ENCODE results near the gene XRN2. TPM values are rescaled to one million over a fixed set of nuclear protein-coding genes. Genes with fewer than 3 reads are reported as not detected.
"Not testable (repeated sequence)": the region's sequence is repeated elsewhere in the genome, so short reads cannot be mapped to it uniquely, and the experiment has no call there.

The XRN2 gene
- total RNA-seq, 2 experiments from 2014 or later = 48.5 to 48.9 TPM

DNA sequence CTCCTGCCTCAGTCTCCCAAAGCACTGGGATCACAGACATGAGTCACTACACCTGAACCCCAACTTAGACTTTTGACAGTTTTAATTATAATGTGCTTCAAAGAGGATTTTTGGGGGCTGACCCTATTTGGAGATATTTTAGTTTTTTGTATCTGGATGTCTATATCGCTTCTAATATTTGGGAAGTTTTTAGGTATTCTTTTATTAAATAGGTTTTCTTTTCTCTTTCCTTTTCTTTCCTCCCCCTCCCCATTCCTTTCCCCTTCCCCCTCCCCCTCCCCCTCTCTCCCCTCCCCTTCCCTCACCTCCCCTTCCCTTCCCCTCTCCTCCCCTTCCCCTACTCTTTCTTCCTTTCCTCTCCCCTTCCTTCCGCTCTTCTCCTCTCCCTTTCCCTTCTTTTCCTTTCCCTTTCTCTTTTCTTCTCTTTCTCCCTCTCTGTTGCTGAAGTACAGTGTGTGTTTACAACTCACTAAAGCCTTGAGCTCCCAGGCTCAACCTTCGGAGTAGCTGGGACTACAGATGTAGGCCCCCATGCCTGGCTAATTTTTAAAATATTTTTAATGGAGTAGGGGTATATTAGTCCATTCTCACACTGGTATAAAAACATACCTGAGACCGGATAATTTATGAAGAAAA lies 118.6 kb downstream of the XRN2 start:
- TF ChIP-seq, protein P1, sequence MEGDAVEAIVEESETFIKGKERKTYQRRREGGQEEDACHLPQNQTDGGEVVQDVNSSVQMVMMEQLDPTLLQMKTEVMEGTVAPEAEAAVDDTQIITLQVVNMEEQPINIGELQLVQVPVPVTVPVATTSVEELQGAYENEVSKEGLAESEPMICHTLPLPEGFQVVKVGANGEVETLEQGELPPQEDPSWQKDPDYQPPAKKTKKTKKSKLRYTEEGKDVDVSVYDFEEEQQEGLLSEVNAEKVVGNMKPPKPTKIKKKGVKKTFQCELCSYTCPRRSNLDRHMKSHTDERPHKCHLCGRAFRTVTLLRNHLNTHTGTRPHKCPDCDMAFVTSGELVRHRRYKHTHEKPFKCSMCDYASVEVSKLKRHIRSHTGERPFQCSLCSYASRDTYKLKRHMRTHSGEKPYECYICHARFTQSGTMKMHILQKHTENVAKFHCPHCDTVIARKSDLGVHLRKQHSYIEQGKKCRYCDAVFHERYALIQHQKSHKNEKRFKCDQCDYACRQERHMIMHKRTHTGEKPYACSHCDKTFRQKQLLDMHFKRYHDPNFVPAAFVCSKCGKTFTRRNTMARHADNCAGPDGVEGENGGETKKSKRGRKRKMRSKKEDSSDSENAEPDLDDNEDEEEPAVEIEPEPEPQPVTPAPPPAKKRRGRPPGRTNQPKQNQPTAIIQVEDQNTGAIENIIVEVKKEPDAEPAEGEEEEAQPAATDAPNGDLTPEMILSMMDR (IDR thresholded peaks at IDR 0.05) = no peak
- no peaks in the 10 kb centered on the region for H3K4me1 ChIP-seq (ENCODE audit: insufficient read depth, low read length)
- H3K27me3 ChIP-seq (ENCODE audit: control insufficient read depth in 1 of 2, insufficient read depth in 2 of 2, low read length in 2 of 2) = peaks cover 0 to 2% of the 10 kb centered on the region in 2 experiments
- H3K36me3 ChIP-seq (ENCODE audit: insufficient read depth, low read length) = no peaks in the 10 kb centered on the region
- H3K27ac ChIP-seq (ENCODE audit: low read depth in 1 of 2, low read length in 2 of 2) = no peak overlapping the region
- POLR2A ChIA-PET = no interaction called here
- H3K4me1 Mint-ChIP-seq (ENCODE audit: low read depth) = no peaks in the 10 kb centered on the region
- DNase-seq (no peak), ATAC-seq (ENCODE audit: poor library complexity) (no peak)
- H3K36me3 Mint-ChIP-seq (ENCODE audit: low read depth) = peaks cover 22% of the 10 kb centered on the region
- peaks cover 25 to 45% of the 10 kb centered on the region in 2 experiments for H3K9me3 ChIP-seq (ENCODE audit: control insufficient read depth in 1 of 2, insufficient read depth in 1 of 2, low read length in 2 of 2)
- H3K4me3 Mint-ChIP-seq = no peak overlapping the region
- peaks cover 32% of the 10 kb centered on the region for H3K27me3 Mint-ChIP-seq
- intact Hi-C loops (cut with DNase I, micrococcal nuclease) = no loop called here
- no peak overlapping the region for H3K27ac Mint-ChIP-seq
- H3K9me3 Mint-ChIP-seq = peaks cover 28% of the 10 kb centered on the region
- no peak overlapping the region for H3K4me3 ChIP-seq (ENCODE audit: low read length)
- CTCF ChIA-PET = no interaction called here

DNA sequence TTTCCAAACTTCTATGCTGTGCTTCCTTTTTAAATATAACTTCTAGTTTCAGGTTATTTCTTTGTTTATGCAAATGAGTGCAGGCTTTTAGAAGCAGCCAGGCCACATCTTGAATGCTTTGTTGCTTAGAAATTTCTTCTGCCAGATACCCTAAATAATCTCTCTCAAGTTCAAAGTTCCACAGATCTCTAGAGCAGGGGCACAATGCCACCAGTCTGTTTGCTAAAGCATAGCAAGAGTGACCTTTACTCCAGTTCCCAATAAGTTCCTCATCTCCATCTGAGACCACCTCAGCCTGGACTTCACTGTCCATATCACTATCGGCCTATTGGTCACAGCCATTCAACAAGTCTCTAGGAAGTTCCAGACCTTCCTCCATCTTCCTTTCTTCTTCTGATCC lies 120.6 kb downstream of the XRN2 start:
- H3K4me1 Mint-ChIP-seq (ENCODE audit: low read depth); H3K4me3 Mint-ChIP-seq; H3K27ac Mint-ChIP-seq; DNase-seq; H3K4me3 ChIP-seq (ENCODE audit: low read length); H3K36me3 ChIP-seq (ENCODE audit: insufficient read depth, low read length); H3K27ac ChIP-seq (ENCODE audit: low read depth in 1 of 2, low read length in 2 of 2); POLR2A ChIA-PET; ATAC-seq (ENCODE audit: poor library complexity); intact Hi-C loops (cut with DNase I, micrococcal nuclease); H3K4me1 ChIP-seq (ENCODE audit: insufficient read depth, low read length); H3K27me3 ChIP-seq (ENCODE audit: control insufficient read depth in 1 of 2, insufficient read depth in 2 of 2, low read length in 2 of 2); CTCF ChIA-PET: not testable (repeated sequence)
- Mint-ChIP-seq H3K27me3 (peaks cover 34% of the 10 kb centered on the region), H3K36me3 (ENCODE audit: low read depth) (peaks cover 24% of the 10 kb centered on the region), H3K9me3 (peaks cover 28% of the 10 kb centered on the region)
- peaks cover 25 to 45% of the 10 kb centered on the region in 2 experiments for H3K9me3 ChIP-seq (ENCODE audit: control insufficient read depth in 1 of 2, insufficient read depth in 1 of 2, low read length in 2 of 2)

DNA sequence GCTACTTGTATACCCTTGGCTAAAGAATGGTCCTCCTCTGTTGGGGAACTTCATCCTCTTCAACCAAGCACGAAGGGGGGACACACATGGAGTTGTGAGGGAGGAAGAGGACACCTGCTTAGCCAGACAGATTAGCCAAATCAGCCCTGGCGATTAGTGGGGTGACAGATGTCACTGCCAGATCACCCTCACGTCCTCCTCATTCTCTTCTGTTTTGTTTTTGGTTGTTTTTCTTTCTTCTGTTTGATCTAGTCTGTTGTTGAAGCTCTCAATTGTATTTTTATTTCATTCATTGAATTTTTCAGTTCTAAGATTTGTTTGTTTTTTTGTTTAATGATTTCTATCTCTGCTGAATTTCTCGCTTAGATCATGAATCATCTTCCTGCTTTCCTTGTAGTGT lies 121.7 kb downstream of the XRN2 start:
- intact Hi-C loops (cut with DNase I, micrococcal nuclease) = no loop called here
- peaks cover 24% of the 10 kb centered on the region for H3K36me3 Mint-ChIP-seq (ENCODE audit: low read depth)
- Histone ChIP-seq H3K4me3 (ENCODE audit: low read length) (no peak overlapping the region), H3K27me3 (ENCODE audit: control insufficient read depth in 1 of 2, insufficient read depth in 2 of 2, low read length in 2 of 2) (peaks cover 0 to 2% of the 10 kb centered on the region in 2 experiments), H3K4me1 (ENCODE audit: insufficient read depth, low read length) (no peaks in the 10 kb centered on the region), H3K36me3 (ENCODE audit: insufficient read depth, low read length) (no peaks in the 10 kb centered on the region), H3K9me3 (ENCODE audit: control insufficient read depth in 1 of 2, insufficient read depth in 1 of 2, low read length in 2 of 2) (peaks cover 25 to 45% of the 10 kb centered on the region in 2 experiments), H3K27ac (ENCODE audit: low read depth in 1 of 2, low read length in 2 of 2) (no peak overlapping the region)
- ChIA-PET CTCF (no interaction called here), POLR2A (no interaction called here)
- DNase-seq (no peak), ATAC-seq (ENCODE audit: poor library complexity) (no peak)
- TF ChIP-seq, protein P1 (IDR thresholded peaks at IDR 0.05) = no peak
- H3K4me3 Mint-ChIP-seq = no peak overlapping the region
- H3K27ac Mint-ChIP-seq = no peak overlapping the region
- H3K9me3 Mint-ChIP-seq = peaks cover 25% of the 10 kb centered on the region
- peaks cover 41% of the 10 kb centered on the region for H3K27me3 Mint-ChIP-seq
- no peaks in the 10 kb centered on the region for H3K4me1 Mint-ChIP-seq (ENCODE audit: low read depth)

DNA sequence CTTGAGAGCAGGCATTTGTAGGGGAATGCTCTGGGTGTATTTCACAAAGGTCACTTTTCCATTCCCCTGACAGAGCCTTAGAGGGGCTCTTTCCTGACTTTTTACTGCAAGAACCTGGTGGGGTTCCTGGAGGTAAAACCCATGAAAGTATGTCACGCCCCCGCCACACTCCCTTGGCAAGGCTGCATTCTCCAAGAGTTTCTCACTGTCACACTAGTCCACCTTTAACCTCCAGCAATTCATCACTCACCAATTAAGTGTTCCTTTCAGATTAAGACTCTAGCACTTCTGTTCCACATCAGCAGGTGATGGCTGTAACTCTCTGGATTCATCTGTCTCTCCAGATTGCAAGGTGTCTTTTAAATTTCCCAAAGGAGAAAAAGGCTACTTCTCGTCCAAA lies 126.9 kb downstream of the XRN2 start:
- Histone ChIP-seq H3K27ac (ENCODE audit: low read depth in 1 of 2, low read length in 2 of 2) (no peak overlapping the region), H3K36me3 (ENCODE audit: insufficient read depth, low read length) (no peaks in the 10 kb centered on the region), H3K4me3 (ENCODE audit: low read length) (no peak overlapping the region), H3K27me3 (ENCODE audit: control insufficient read depth in 1 of 2, insufficient read depth in 2 of 2, low read length in 2 of 2) (peaks cover 5 to 10% of the 10 kb centered on the region in 2 experiments), H3K4me1 (ENCODE audit: insufficient read depth, low read length) (no peaks in the 10 kb centered on the region), H3K9me3 (ENCODE audit: control insufficient read depth in 1 of 2, insufficient read depth in 1 of 2, low read length in 2 of 2) (peaks cover 8 to 14% of the 10 kb centered on the region in 2 experiments)
- Mint-ChIP-seq H3K4me1 (ENCODE audit: low read depth) (no peaks in the 10 kb centered on the region), H3K27me3 (peaks cover 59% of the 10 kb centered on the region), H3K36me3 (ENCODE audit: low read depth) (peaks cover 10% of the 10 kb centered on the region), H3K4me3 (no peak overlapping the region), H3K27ac (no peak overlapping the region), H3K9me3 (peaks cover 11% of the 10 kb centered on the region)
- intact Hi-C loops (cut with DNase I, micrococcal nuclease) = no loop called here
- DNase-seq = no peak
- TF ChIP-seq, protein P1 (IDR thresholded peaks at IDR 0.05) = no peak
- ChIA-PET CTCF (no interaction called here), POLR2A (no interaction called here)
- no peak for ATAC-seq (ENCODE audit: poor library complexity)

Data from CD4-positive, alpha-beta T cell (primary cell).